ENCODE results near the gene SPAG17.

SPAG17 gene

DNA sequence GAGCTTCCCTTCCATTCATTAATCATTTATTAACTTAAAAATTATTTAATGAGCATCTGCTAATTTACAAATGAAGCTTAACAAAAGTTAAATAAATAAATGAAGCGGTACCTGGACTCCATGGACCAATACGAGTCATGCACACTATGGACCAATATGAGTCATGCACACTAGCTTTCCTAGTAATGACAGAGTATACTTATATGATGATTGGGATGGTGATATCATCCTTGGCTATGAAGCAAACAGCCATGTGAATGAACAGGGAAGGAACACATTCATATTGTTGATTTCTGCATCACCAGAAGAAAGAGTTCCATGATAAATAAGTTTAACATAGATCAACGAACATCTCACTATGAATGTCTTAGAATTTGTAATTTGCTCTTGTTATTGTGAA lies 109.9 kb downstream of the SPAG17 start:
- no peak for DNase-seq (ENCODE audit: low read depth in 3 of 3)

GRCh38 chr1:118073648-118074435 lies 111.2 kb downstream of the SPAG17 start:
- no peak for DNase-seq (ENCODE audit: low read depth in 3 of 3)

- no peak for DNase-seq (ENCODE audit: low read depth in 3 of 3)
Observed at GRCh38 chr1:118049981-118050380, 135.0 kb downstream of the SPAG17 start.

DNA sequence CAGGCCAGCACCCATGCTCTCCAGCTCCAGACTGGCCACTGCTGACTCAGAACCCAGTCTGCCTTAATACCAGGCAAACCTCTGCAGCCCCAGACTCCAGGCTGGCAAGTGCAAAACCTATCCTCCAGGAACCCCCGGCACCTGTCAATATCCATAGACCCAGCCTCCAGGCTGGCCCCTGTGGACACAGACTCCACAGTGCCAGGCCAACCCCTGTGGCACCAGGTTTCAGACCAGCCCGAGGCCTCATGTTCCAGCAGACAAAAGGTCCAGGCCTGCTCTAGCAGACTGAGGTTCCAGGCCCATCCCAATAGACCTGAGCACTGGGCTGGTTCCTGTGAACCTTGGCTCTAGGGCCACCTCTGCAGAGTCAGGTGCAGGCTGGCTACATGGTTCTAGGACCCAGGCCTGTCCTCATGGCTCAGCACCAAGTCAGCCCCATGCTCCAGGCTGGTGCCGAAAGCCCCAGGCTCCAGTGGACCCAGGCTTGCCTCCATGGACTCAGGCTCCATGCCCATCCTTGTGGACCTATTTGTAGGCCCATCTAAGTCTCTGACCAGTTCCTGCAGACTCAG lies 137.3 kb downstream of the SPAG17 start:
- no peak for DNase-seq (ENCODE audit: low read depth in 3 of 3)

- no peak for DNase-seq (ENCODE audit: low read depth in 3 of 3)
Observed at GRCh38 chr1:118047006-118047649, 137.9 kb downstream of the SPAG17 start.

- no peak for DNase-seq (ENCODE audit: low read depth in 3 of 3)
Observed at GRCh38 chr1:118043624-118044023, 141.4 kb downstream of the SPAG17 start.

DNA sequence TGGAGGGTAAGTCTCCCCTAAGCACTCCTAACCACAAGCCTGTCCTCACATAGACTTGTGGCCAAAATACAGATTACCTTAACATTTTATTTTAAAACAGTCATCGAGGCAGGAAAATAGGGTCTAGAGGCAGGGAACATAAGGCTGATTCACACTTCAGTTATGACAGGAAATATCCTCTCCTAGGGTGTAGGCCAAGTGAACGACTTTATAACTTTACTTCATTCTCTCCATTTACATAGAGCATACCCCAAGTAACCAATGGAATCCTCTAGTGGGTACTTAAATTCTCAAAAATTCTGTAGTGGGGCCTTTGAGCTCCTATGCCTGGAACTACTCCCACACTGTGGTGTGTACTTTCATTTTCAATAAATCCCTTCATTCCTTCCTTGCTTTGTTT lies 142.5 kb downstream of the SPAG17 start:
- DNase-seq (ENCODE audit: low read depth in 3 of 3): no peak

DNA sequence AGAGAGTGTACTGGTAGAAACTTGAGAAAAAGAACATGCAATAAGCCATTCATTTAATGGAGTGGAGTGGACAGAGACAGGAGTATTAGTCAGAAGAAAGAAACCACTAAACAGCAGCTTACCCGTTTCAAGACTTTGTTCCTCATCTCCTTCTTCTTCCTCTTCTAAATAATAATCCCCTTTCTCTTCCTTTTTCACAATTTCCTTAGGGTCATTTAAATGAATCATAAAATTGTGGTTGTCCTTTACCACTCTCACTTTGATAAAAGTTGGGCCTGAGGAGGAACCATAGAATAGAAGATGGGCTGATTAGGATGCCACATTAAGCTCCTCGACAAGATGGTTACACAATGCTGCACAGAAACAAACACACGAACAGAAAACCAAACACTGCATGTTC lies 145.9 kb downstream of the SPAG17 start:
- DNase-seq (ENCODE audit: low read depth in 3 of 3): no peak

GRCh38 chr1:118032883-118033282 lies 152.1 kb downstream of the SPAG17 start:
- no peak for DNase-seq (ENCODE audit: low read depth in 3 of 3)

DNA sequence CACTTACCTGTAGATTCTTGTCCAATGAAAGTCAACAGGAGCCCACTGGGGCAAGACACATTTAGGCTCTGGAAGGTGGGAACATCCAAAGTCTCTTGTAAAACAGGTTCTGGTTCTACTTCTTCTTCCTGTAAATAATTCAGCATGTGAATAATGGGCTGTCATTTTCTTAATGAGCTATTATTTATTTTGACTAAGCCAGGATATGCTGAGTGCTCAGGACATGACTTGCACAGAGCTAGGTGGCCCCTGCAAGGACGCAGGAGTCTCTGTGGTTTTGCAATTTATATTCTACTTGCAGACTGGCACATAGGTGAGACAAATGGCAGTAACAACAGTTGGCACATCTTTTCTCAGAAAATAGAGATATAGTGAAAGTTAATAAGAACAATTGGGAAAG lies 156.8 kb downstream of the SPAG17 start:
- no peak for DNase-seq (ENCODE audit: low read depth in 3 of 3)

GRCh38 chr1:118023199-118023598 lies 161.8 kb downstream of the SPAG17 start:
- DNase-seq (ENCODE audit: low read depth in 3 of 3): no peak

GRCh38 chr1:118021668-118022067 lies 163.4 kb downstream of the SPAG17 start:
- DNase-seq (ENCODE audit: low read depth in 3 of 3): no peak

DNA sequence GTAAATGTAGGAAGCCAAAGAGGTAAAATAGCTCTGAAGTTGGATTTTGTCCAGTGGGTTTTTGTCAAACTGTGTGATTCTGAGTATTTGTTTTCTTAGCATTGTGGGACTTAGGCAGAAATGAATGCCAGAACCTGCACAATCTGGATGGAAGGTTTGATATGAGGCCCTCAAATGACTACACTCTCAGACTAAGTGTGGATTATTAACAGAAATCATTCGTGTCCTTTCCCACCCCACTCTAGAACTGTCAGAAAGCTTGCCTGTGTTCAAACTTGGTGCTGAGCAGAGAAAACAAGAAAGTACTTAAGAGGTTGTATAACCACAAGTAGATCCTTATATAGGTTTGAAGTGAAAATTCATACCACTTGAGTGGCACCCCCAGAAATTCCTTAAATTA lies 167.0 kb downstream of the SPAG17 start:
- DNase-seq (ENCODE audit: low read depth in 3 of 3): no peak

DNA sequence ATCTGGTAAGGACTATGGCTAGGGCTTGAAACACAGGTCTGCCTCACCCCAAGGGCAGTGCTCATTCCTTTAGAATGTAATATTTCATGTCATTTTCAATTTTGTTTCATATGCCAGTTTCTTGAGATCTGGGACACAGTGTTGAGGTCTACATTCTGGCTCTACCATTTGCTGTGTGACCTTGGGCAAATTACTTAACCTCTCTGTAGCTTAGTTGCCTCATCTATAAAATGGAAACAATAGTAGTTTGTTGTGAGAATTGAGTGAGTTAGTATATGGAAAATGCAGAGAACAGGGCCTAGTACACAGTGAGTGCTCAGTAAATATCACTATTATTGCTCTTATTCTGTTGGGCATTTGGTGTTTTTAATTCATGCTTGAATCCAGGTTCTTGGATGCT lies 171.1 kb downstream of the SPAG17 start:
- no peak for DNase-seq (ENCODE audit: low read depth in 3 of 3)

DNA sequence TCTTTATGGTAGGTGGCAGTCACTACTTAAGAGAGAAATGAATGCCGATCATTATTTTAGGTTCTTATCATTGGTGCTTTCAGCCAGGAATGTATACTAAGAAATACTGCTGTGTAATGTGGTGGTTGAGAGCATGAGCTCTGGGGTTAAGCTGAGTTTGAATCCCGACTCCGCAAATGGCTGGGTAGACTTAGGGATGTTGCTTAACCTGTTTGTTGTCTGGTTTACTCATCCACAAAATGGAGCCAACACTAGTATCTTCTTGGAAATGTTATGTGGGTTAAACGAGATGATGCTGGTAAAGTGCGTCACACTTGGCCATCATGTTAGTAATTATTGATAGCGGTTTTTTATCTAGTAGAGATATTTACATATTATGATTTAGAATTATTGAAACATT lies 171.7 kb downstream of the SPAG17 start:
- DNase-seq (ENCODE audit: low read depth in 3 of 3): no peak

DNA sequence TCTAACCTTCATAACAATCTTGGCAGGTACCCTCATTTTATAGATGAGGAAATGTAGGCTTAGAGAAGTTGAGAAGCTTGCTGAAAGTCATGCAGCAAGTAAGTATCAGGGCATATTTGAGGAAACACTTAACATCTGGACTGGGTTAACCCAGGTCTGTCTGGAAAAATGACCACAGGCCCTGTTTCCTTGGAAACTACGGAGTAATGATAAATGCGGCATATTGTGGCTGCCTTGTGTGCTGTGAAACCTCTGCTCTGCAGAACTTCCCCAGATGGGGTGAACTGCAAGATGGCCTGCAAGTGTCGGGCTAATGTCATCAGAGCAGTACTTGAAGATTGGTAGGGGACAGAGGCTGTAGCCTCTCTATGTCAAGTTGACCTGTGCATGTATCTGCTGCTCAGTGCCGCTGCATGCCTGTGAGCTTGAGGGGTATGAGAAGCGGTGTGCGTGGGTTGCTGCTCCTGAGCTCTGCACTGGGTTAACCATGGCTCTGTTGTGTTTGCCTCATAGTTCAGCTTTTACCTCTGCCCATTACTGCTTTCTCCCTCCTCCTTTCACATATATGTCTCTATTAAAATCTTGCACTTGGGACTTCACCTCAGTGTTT lies 172.4 kb downstream of the SPAG17 start:
- no peak for DNase-seq (ENCODE audit: low read depth in 3 of 3)

GRCh38 chr1:118008011-118008410 lies 177.0 kb downstream of the SPAG17 start:
- DNase-seq (ENCODE audit: low read depth in 3 of 3): no peak

DNA sequence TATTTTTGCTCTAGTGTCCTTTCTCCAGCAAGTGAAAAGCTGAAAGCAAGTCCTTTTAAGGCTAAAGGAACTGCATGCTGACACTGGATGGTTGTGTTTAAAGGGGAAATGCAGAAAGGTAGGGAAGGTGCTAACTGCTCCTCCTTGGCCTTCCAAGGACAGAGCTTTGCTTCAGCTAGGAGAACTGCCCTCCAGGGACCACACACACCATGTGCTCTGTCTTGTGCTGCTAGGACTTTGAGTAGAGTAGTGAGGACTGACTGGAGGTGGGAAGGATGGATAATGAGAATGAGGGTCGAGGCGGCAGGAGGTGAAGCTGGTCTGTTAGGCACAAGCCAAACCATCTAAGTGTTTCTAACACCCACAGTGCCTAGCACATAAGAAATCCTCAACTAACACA lies 177.6 kb downstream of the SPAG17 start:
- DNase-seq (ENCODE audit: low read depth in 3 of 3): no peak

GRCh38 chr1:118004312-118004711 lies 180.7 kb downstream of the SPAG17 start:
- DNase-seq (ENCODE audit: low read depth in 3 of 3): no peak

GRCh38 chr1:117985973-117986372 lies 199.1 kb downstream of the SPAG17 start:
- DNase-seq (ENCODE audit: low read depth in 3 of 3): no peak

DNA sequence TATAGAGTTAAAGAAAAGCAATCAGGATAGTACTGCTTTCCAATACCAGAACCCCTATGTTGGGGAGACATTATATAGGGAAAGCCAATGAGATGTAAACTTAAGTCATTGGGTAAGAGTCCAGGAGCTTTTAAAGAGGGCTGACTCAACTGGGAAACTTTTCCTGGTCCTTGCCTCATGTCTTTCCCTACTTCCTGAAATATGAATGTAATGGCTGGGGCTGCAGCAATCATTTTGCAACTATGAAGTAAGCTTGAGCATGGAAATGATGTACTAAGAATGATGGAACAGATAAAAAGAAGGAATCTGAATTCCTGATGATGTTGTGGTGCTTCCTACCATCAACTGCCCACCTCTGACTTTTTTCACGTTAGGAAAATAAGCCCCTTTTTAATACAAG lies 199.8 kb downstream of the SPAG17 start:
- no peak for DNase-seq (ENCODE audit: low read depth in 3 of 3)

DNA sequence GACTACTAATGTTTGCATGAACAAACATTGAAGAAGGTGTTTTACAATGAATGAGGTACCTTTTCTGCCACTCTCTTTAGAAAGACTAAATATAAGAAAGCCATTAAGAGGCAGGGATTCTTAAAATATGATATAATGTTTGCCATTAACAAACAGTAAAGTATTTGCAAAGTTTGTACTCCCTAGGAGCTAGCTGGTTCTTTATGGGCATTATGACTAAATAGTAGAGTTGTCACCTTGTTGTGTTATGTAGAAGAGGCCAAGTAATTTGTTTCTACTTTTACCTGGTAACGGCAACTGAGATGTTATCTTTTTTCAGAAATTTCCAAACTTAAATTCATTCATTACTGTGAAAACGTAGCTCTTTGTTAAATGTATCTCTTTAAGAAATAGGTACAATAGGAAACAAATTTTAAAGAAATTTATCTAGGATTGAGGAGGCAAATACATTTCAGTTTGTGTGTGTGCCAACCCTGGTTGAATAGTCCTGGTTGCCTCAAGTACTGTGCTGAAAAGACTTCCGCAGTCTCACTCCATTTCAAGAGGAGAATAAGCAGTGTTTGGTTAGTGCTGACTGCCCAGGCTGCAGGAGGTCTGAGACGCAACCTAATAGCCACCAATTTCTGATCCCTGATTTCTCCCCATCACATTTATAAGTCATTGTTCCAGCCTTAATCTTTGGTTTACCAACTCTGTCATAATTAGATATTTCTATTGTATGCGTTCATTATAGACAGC lies 203.4 kb downstream of the SPAG17 start:
- no peak for DNase-seq (ENCODE audit: low read depth in 3 of 3)
